Smooth muscle cell (in vitro differentiated cells): Measurements from ENCODE around the gene TTC38. TPM values are rescaled to one million over a fixed set of nuclear protein-coding genes. Genes with fewer than 3 reads are reported as not detected.
A peak's percentile ranks its signal among the peaks of the same experiment; 100 is the strongest.

ENCODE experiments used
- DNase-seq: peaks from one replicate; lab custom pipeline; 2025; ENCODE audit not compliant: unreplicated experiment; lab: John Stamatoyannopoulos, UW
- H2AFZ ChIP-seq: fragments of 200-600 bp; sonication (generic); 2 replicates; pipeline ENCODE4 v1.6.0; 2016; ENCODE audit warnings: antibody characterized with exemption, low read depth, mild to moderate bottlenecking
- H3F3A ChIP-seq: fragments of 200-600 bp; sonication (generic); 2 replicates; pipeline ENCODE4 v1.6.0; 2017; ENCODE audit warnings: antibody characterized with exemption, low read depth
- H3K27ac ChIP-seq: fragments of 200-600 bp; sonication (generic); 2 replicates; pipeline ENCODE4 v1.5.1; 2016; ENCODE audit warnings: low read depth, mild to moderate bottlenecking
- H3K27me3 ChIP-seq: fragments of 200-600 bp; sonication (generic); 2 replicates; pipeline ENCODE4 v1.6.1; 2016; ENCODE audit warnings: low read depth, mild to moderate bottlenecking
- H3K36me3 ChIP-seq: fragments of 200-600 bp; sonication (generic); 2 replicates; pipeline ENCODE4 v1.5.1; 2016; ENCODE audit warnings: low read depth
- H3K4me1 ChIP-seq: fragments of 200-600 bp; sonication (generic); 2 replicates; pipeline ENCODE4 v1.5.1; 2016; ENCODE audit warnings: low read depth
- H3K4me2 ChIP-seq: fragments of 200-600 bp; sonication (generic); 2 replicates; pipeline ENCODE4 v1.6.0; 2016; ENCODE audit warnings: mild to moderate bottlenecking
- H3K4me3 ChIP-seq: fragments of 200-600 bp; sonication (generic); 2 replicates; pipeline ENCODE4 v1.5.1; 2016; ENCODE audit warnings: mild to moderate bottlenecking
- H3K79me2 ChIP-seq: fragments of 200-600 bp; sonication (generic); 2 replicates; pipeline ENCODE4 v1.6.0; 2016; ENCODE audit warnings: low read depth, mild to moderate bottlenecking
- H3K9ac ChIP-seq: fragments of 200-600 bp; sonication (generic); 2 replicates; pipeline ENCODE4 v1.6.0; 2016; ENCODE audit warnings: low read depth
- H3K9me3 ChIP-seq: fragments of 200-600 bp; sonication (generic); replicated peaks from 2 replicates; pipeline ENCODE4 v1.5.1; 2016; ENCODE audit warnings: low read depth
- H4K20me1 ChIP-seq: fragments of 200-600 bp; sonication (generic); 2 replicates; pipeline ENCODE4 v1.6.0; 2016; ENCODE audit warnings: low read depth
- CTCF ChIP-seq: fragments of 200-600 bp; sonication (generic); IDR thresholded peaks from 2 replicates; pipeline ENCODE4 v1.5.1; 2017; ENCODE audit warnings: borderline replicate concordance, mild to moderate bottlenecking, antibody characterized with exemption; ENCODE audit not compliant: insufficient read depth, poor library complexity, severe bottlenecking
- WGBS: methylation state at CpG from one replicate; pipeline ENCODE4 v1.1.7; 2016; ENCODE audit warnings: low lambda C conversion rate; 5-methylcytosine and 5-hydroxymethylcytosine counted together
- polyA plus RNA-seq: library from polyadenylated mRNA; unstranded; fragments of >200 nt; fragmentation: Nextera tagmentation; extraction: Ambion mirVana; gene quantifications from 2 replicates; pipeline ENCODE4 v1.2.1, GENCODE V29; 2016
- total RNA-seq: library from RNA; depleted of rRNA; stranded (reverse); fragments of >200 nt; gene quantifications from 2 replicates; pipeline ENCODE4 v1.2.3, GENCODE V29; 2014

TTC38 gene
- total and polyA plus RNA-seq, 2 experiments from 2014 or later, result 19.6 to 24.4 TPM

GRCh38 chr22:46296257-46297150 lies 28.7 kb downstream of the TTC38 start, which contains the start of gene GTSE1:
TSS of gene GTSE1 (plus strand) at chr22:46296870. CDS start at chr22:46297401, 531 bp downstream.
- TF ChIP-seq CTCF, result no peak
- Histone ChIP-seq H3K79me2 (peaks cover 39% of the 10 kb centered on the region), H4K20me1 (no peaks in the 10 kb centered on the region), H3K4me1 (peaks cover 4% of the 10 kb centered on the region), H3F3A (no peaks in the 10 kb centered on the region), H3K9me3 (no peaks in the 10 kb centered on the region), H3K36me3 (no peaks in the 10 kb centered on the region), H3K27ac (peak within 1 kb of the TSS; percentile 34), H3K4me2 (peak within 1 kb of the TSS; percentile 96), H3K27me3 (no peaks in the 10 kb centered on the region), H2AFZ (peak within 1 kb of the TSS; percentile 87), H3K9ac (peak within 1 kb of the TSS; percentile 58), H3K4me3 (peak within 1 kb of the TSS; percentile 73)
- DNase-seq, result peak; percentile 81
- under 1% methylated on average over 76 of the region's 76 CpGs for WGBS

- no peaks in the 10 kb centered on the region for H3K27me3 ChIP-seq
- no peak for TF ChIP-seq CTCF
- peak overlapping the region; percentile 96 for H3K4me2 ChIP-seq
- peak overlapping the region; percentile 58 for H3K9ac ChIP-seq
- WGBS, result 6% methylated on average over 32 of the region's 32 CpGs
- H3K36me3 ChIP-seq, result no peaks in the 10 kb centered on the region
- H2AFZ ChIP-seq, result peak overlapping the region; percentile 87
- H3F3A ChIP-seq, result no peaks in the 10 kb centered on the region
- peak overlapping the region; percentile 73 for H3K4me3 ChIP-seq
- no peak overlapping the region for H3K27ac ChIP-seq
- H3K9me3 ChIP-seq, result no peaks in the 10 kb centered on the region
- H4K20me1 ChIP-seq, result no peaks in the 10 kb centered on the region
- peaks cover 46% of the 10 kb centered on the region for H3K79me2 ChIP-seq
- peaks cover 4% of the 10 kb centered on the region for H3K4me1 ChIP-seq
- no peak for DNase-seq
Observed at GRCh38 chr22:46297151-46297812, 29.5 kb downstream of the TTC38 start.

GRCh38 chr22:46299101-46299500 lies 31.3 kb downstream of the TTC38 start:
- H3K4me1 ChIP-seq, result peaks cover 4% of the 10 kb centered on the region
- H3K9ac ChIP-seq, result no peak overlapping the region
- TF ChIP-seq CTCF, result no peak
- H3K79me2 ChIP-seq, result peaks cover 61% of the 10 kb centered on the region
- no peaks in the 10 kb centered on the region for H3F3A ChIP-seq
- H4K20me1 ChIP-seq, result no peaks in the 10 kb centered on the region
- H3K9me3 ChIP-seq, result no peaks in the 10 kb centered on the region
- no peak overlapping the region for H3K4me2 ChIP-seq
- H3K27me3 ChIP-seq, result no peaks in the 10 kb centered on the region
- no peak overlapping the region for H2AFZ ChIP-seq
- 93% methylated on average over 13 of the region's 13 CpGs for WGBS
- no peak overlapping the region for H3K27ac ChIP-seq
- H3K4me3 ChIP-seq, result no peak overlapping the region
- DNase-seq, result no peak
- H3K36me3 ChIP-seq, result no peaks in the 10 kb centered on the region
